Retinal pigment epithelial cell (primary cell): Measurements from ENCODE around the gene GUCD1.

Experiments used
- DNase-seq: peaks from one replicate; pipeline ENCODE4 v3.0.0-alpha.2; 2010; ENCODE audit warnings: low read depth
- H3K4me3 ChIP-seq: 2 replicates; pipeline ENCODE4 v1.5.1; 2011; ENCODE audit warnings: mild to moderate bottlenecking, low read length, control low read depth, moderate library complexity
- CTCF ChIP-seq: conservative IDR thresholded peaks from 2 replicates; pipeline ENCODE4 v1.5.1; 2011; ENCODE audit warnings: low read depth, low read length, control low read depth, inconsistent platforms

The GUCD1 gene

GRCh38 chr22:24585927-24586546 is 31.1 kb upstream of the GUCD1 start:
- no peak for TF ChIP-seq CTCF
- no peak overlapping the region for H3K4me3 ChIP-seq
- no peak for DNase-seq

GRCh38 chr22:24585461-24585860 is 30.5 kb upstream of the GUCD1 start:
- no peak for TF ChIP-seq CTCF
- no peak for DNase-seq
- H3K4me3 ChIP-seq, result no peak overlapping the region

- DNase-seq, result no peak
- TF ChIP-seq CTCF, result no peak
- H3K4me3 ChIP-seq, result no peak overlapping the region
Measured at GRCh38 chr22:24584871-24585411, 30.0 kb upstream of the GUCD1 start.

- no peak for DNase-seq
- no peak for TF ChIP-seq CTCF
- no peak overlapping the region for H3K4me3 ChIP-seq
Measured at GRCh38 chr22:24584166-24584790, 29.3 kb upstream of the GUCD1 start.

- no peak for TF ChIP-seq CTCF
- no peak overlapping the region for H3K4me3 ChIP-seq
- DNase-seq, result no peak
Measured at GRCh38 chr22:24583221-24584165, 28.6 kb upstream of the GUCD1 start.

- no peak for TF ChIP-seq CTCF
Measured at GRCh38 chr22:24582056-24582814, 27.3 kb upstream of the GUCD1 start.

More at GRCh38 chr22:24582056-24582814, 27.3 kb upstream of the GUCD1 start:
- H3K4me3 ChIP-seq, result no peak overlapping the region
- no peak for DNase-seq
